ENCODE measurements around the gene ZFYVE9. TPM values are rescaled to one million over a fixed set of nuclear protein-coding genes. Genes with fewer than 3 reads are reported as not detected.
"Not testable (repeated sequence)": the region's sequence is repeated elsewhere in the genome, so short reads cannot be mapped to it uniquely, and the experiment has no call there.

Gene ZFYVE9
- polyA plus RNA-seq, 3 donors = 0.09 TPM; not detected in 2

GRCh38 chr1:52203935-52204625 lies 62.2 kb downstream of the ZFYVE9 start:
- peaks cover 0 to 3% of the 10 kb centered on the region in 2 donors for H3K9me3 ChIP-seq (replicated peaks in 1 of 2; ENCODE audit: control insufficient read depth in 1 of 2, insufficient read depth in 1 of 2, low read length in 2 of 2)
- Mint-ChIP-seq H3K9me3 (peaks cover 0 to 23% (median 12%) of the 10 kb centered on the region in 7 donors), H3K36me3 (no peaks in the 10 kb centered on the region), H3K27me3 (ENCODE audit: low read depth in 3 of 3) (peaks cover 19 to 36% (median 19%) of the 10 kb centered on the region in 3 donors), H3K27ac (no peak overlapping the region), H3K4me3 (no peak overlapping the region), H3K4me1 (peaks cover 3% of the 10 kb centered on the region)
- no peaks in the 10 kb centered on the region for H3K36me3 ChIP-seq (replicated peaks in 1 of 2; ENCODE audit: control insufficient read depth in 1 of 2, insufficient read depth in 2 of 2, low read length in 2 of 2)
- H3K79me2 ChIP-seq (ENCODE audit: insufficient read depth, low read length) = no peaks in the 10 kb centered on the region
- H4K20me1 ChIP-seq (ENCODE audit: insufficient read depth, low read length) = no peaks in the 10 kb centered on the region
- WGBS (ENCODE audit: insufficient coverage) = 89% methylated on average over 2 of the region's 7 CpGs
- no peak overlapping the region for H2AFZ ChIP-seq (ENCODE audit: insufficient read depth, low read depth, low read length, poor library complexity, severe bottlenecking)
- no peak overlapping the region for H3K4me3 ChIP-seq (replicated peaks in 1 of 3; ENCODE audit: low read depth in 2 of 3, low read length in 3 of 3)
- H3K4me2 ChIP-seq (replicated peaks; ENCODE audit: extremely low read depth, low read length, poor library complexity, severe bottlenecking) = no peak overlapping the region
- no peak for DNase-seq
- peaks cover 10 to 23% of the 10 kb centered on the region in 2 donors for H3K27me3 ChIP-seq (ENCODE audit: control insufficient read depth in 2 of 2, insufficient read depth in 2 of 2, low read length in 2 of 2)
- H3K4me1 ChIP-seq (ENCODE audit: control insufficient read depth in 1 of 2, insufficient read depth in 2 of 2, low read length in 2 of 2) = no peaks in the 10 kb centered on the region
- no peak overlapping the region for H3K27ac ChIP-seq (ENCODE audit: low read depth in 1 of 2, low read length in 2 of 2)
- no peak overlapping the region for H3K9ac ChIP-seq (ENCODE audit: insufficient read depth, low read length, poor library complexity, severe bottlenecking)
- TF ChIP-seq CTCF (IDR thresholded peaks at IDR 0.05) = no peak
- intact Hi-C loops (cut with micrococcal nuclease) = no loop called here

GRCh38 chr1:52204696-52205095 lies 62.8 kb downstream of the ZFYVE9 start:
- DNase-seq = peak in 1 of 3 donors; percentile 6
- Histone ChIP-seq H3K36me3 (replicated peaks in 1 of 2; ENCODE audit: control insufficient read depth in 1 of 2, insufficient read depth in 2 of 2, low read length in 2 of 2) (no peaks in the 10 kb centered on the region), H3K9me3 (replicated peaks in 1 of 2; ENCODE audit: control insufficient read depth in 1 of 2, insufficient read depth in 1 of 2, low read length in 2 of 2) (peaks cover 0 to 3% of the 10 kb centered on the region in 2 donors), H3K79me2 (ENCODE audit: insufficient read depth, low read length) (no peaks in the 10 kb centered on the region), H3K4me2 (replicated peaks; ENCODE audit: extremely low read depth, low read length, poor library complexity, severe bottlenecking) (no peak overlapping the region), H2AFZ (ENCODE audit: insufficient read depth, low read depth, low read length, poor library complexity, severe bottlenecking) (no peak overlapping the region), H3K9ac (ENCODE audit: insufficient read depth, low read length, poor library complexity, severe bottlenecking) (no peak overlapping the region), H3K27ac (ENCODE audit: low read depth in 1 of 2, low read length in 2 of 2) (no peak overlapping the region), H3K4me3 (replicated peaks in 1 of 3; ENCODE audit: low read depth in 2 of 3, low read length in 3 of 3) (no peak overlapping the region), H3K27me3 (ENCODE audit: control insufficient read depth in 2 of 2, insufficient read depth in 2 of 2, low read length in 2 of 2) (peaks cover 10 to 23% of the 10 kb centered on the region in 2 donors), H4K20me1 (ENCODE audit: insufficient read depth, low read length) (no peaks in the 10 kb centered on the region), H3K4me1 (ENCODE audit: control insufficient read depth in 1 of 2, insufficient read depth in 2 of 2, low read length in 2 of 2) (no peaks in the 10 kb centered on the region)
- H3K9me3 Mint-ChIP-seq = peaks cover 2 to 21% (median 11%) of the 10 kb centered on the region in 7 donors
- no peak overlapping the region for H3K27ac Mint-ChIP-seq
- peaks cover 19 to 40% (median 23%) of the 10 kb centered on the region in 3 donors for H3K27me3 Mint-ChIP-seq (ENCODE audit: low read depth in 3 of 3)
- H3K4me1 Mint-ChIP-seq = peaks cover 3% of the 10 kb centered on the region
- H3K36me3 Mint-ChIP-seq = no peaks in the 10 kb centered on the region
- intact Hi-C loops (cut with micrococcal nuclease) = no loop called here
- peak overlapping the region in 1 of 2 donors; percentile 46 for H3K4me3 Mint-ChIP-seq
- TF ChIP-seq CTCF (IDR thresholded peaks at IDR 0.05) = no peak
- no CpG with 5 or more reads among the region's 5 CpGs for WGBS (ENCODE audit: insufficient coverage)

- H4K20me1 ChIP-seq (ENCODE audit: insufficient read depth, low read length); H3K36me3 Mint-ChIP-seq; H3K4me1 Mint-ChIP-seq; H3K4me3 Mint-ChIP-seq; DNase-seq; H2AFZ ChIP-seq (ENCODE audit: insufficient read depth, low read depth, low read length, poor library complexity, severe bottlenecking); H3K27ac Mint-ChIP-seq; intact Hi-C loops (cut with micrococcal nuclease); H3K27ac ChIP-seq (ENCODE audit: low read depth in 1 of 2, low read length in 2 of 2); H3K36me3 ChIP-seq (replicated peaks in 1 of 2; ENCODE audit: control insufficient read depth in 1 of 2, insufficient read depth in 2 of 2, low read length in 2 of 2); H3K4me3 ChIP-seq (replicated peaks in 1 of 3; ENCODE audit: low read depth in 2 of 3, low read length in 3 of 3); H3K9me3 ChIP-seq (replicated peaks in 1 of 2; ENCODE audit: control insufficient read depth in 1 of 2, insufficient read depth in 1 of 2, low read length in 2 of 2); H3K4me1 ChIP-seq (ENCODE audit: control insufficient read depth in 1 of 2, insufficient read depth in 2 of 2, low read length in 2 of 2); H3K9ac ChIP-seq (ENCODE audit: insufficient read depth, low read length, poor library complexity, severe bottlenecking); H3K4me2 ChIP-seq (replicated peaks; ENCODE audit: extremely low read depth, low read length, poor library complexity, severe bottlenecking); H3K79me2 ChIP-seq (ENCODE audit: insufficient read depth, low read length): not testable (repeated sequence)
- 91% methylated on average over 7 of the region's 8 CpGs for WGBS (ENCODE audit: insufficient coverage)
- H3K27me3 ChIP-seq (ENCODE audit: control insufficient read depth in 2 of 2, insufficient read depth in 2 of 2, low read length in 2 of 2) = peaks cover 10 to 29% of the 10 kb centered on the region in 2 donors
- Mint-ChIP-seq H3K9me3 (peaks cover 0 to 12% (median 4%) of the 10 kb centered on the region in 7 donors), H3K27me3 (ENCODE audit: low read depth in 3 of 3) (peaks cover 21 to 55% (median 30%) of the 10 kb centered on the region in 3 donors)
Observed at GRCh38 chr1:52206686-52207085, 64.8 kb downstream of the ZFYVE9 start.
